IPS-18a (cell line): ENCODE data around the gene RGS5.
A peak's percentile ranks its signal among the peaks of the same experiment; 100 is the strongest.

Experiments
- H3K27ac ChIP-seq: one replicate; pipeline ENCODE4 v1.5.1; 2013; ENCODE audit warnings: low read length
- H3K27me3 ChIP-seq: one replicate; pipeline ENCODE4 v1.6.1; 2013; ENCODE audit warnings: mild to moderate bottlenecking, low read length; ENCODE audit not compliant: control insufficient read depth, insufficient read depth
- H3K36me3 ChIP-seq: one replicate; pipeline ENCODE4 v1.6.1; 2013; ENCODE audit warnings: low read depth, low read length; ENCODE audit not compliant: control insufficient read depth
- H3K4me1 ChIP-seq: one replicate; pipeline ENCODE4 v1.6.1; 2013; ENCODE audit warnings: low read depth, low read length; ENCODE audit not compliant: control insufficient read depth
- H3K4me3 ChIP-seq: one replicate; pipeline ENCODE4 v1.5.1; 2013; ENCODE audit warnings: low read length
- H3K9ac ChIP-seq: one replicate; pipeline ENCODE4 v1.6.1; 2013; ENCODE audit warnings: mild to moderate bottlenecking, low read length, moderate library complexity
- H3K9me3 ChIP-seq: one replicate; pipeline ENCODE4 v1.6.1; 2013; ENCODE audit warnings: low read depth, low read length; ENCODE audit not compliant: control insufficient read depth

The RGS5 gene

GRCh38 chr1:163211667-163212066, 9.0 kb upstream of the RGS5 start:
- Histone ChIP-seq H3K27me3 (no peaks in the 10 kb centered on the region), H3K4me3 (no peak overlapping the region), H3K36me3 (no peaks in the 10 kb centered on the region), H3K27ac (no peak overlapping the region), H3K4me1 (no peaks in the 10 kb centered on the region), H3K9ac (no peak overlapping the region), H3K9me3 (no peaks in the 10 kb centered on the region)

GRCh38 chr1:163205513-163205912, 2.8 kb upstream of the RGS5 start:
- Histone ChIP-seq H3K4me1 (peaks cover 24% of the 10 kb centered on the region), H3K9me3 (no peaks in the 10 kb centered on the region), H3K36me3 (no peaks in the 10 kb centered on the region), H3K27ac (no peak overlapping the region), H3K4me3 (no peak overlapping the region), H3K9ac (no peak overlapping the region), H3K27me3 (no peaks in the 10 kb centered on the region)

GRCh38 chr1:163203561-163203960, 845 bp upstream of the RGS5 start:
- H3K9ac ChIP-seq: no peak overlapping the region
- H3K4me1 ChIP-seq: peaks cover 26% of the 10 kb centered on the region
- no peaks in the 10 kb centered on the region for H3K27me3 ChIP-seq
- no peaks in the 10 kb centered on the region for H3K9me3 ChIP-seq
- H3K4me3 ChIP-seq: no peak overlapping the region
- no peaks in the 10 kb centered on the region for H3K36me3 ChIP-seq
- peak overlapping the region; percentile 37 for H3K27ac ChIP-seq

GRCh38 chr1:163201906-163202305, 810 bp downstream of the RGS5 start:
- H3K9ac ChIP-seq: no peak overlapping the region
- H3K4me3 ChIP-seq: peak overlapping the region; percentile 40
- no peaks in the 10 kb centered on the region for H3K9me3 ChIP-seq
- no peak overlapping the region for H3K27ac ChIP-seq
- peaks cover 26% of the 10 kb centered on the region for H3K4me1 ChIP-seq
- no peaks in the 10 kb centered on the region for H3K27me3 ChIP-seq
- H3K36me3 ChIP-seq: no peaks in the 10 kb centered on the region

- no peak overlapping the region for H3K4me3 ChIP-seq
- H3K27me3 ChIP-seq: no peaks in the 10 kb centered on the region
- H3K4me1 ChIP-seq: peaks cover 8% of the 10 kb centered on the region
- no peak overlapping the region for H3K27ac ChIP-seq
- no peaks in the 10 kb centered on the region for H3K9me3 ChIP-seq
- H3K36me3 ChIP-seq: no peaks in the 10 kb centered on the region
- no peak overlapping the region for H3K9ac ChIP-seq
Measured at GRCh38 chr1:163197022-163197421, 5.7 kb downstream of the RGS5 start.

- Histone ChIP-seq H3K9me3 (no peaks in the 10 kb centered on the region), H3K27me3 (no peaks in the 10 kb centered on the region), H3K27ac (no peak overlapping the region), H3K4me3 (no peak overlapping the region), H3K4me1 (peaks cover 7% of the 10 kb centered on the region), H3K9ac (no peak overlapping the region), H3K36me3 (no peaks in the 10 kb centered on the region)
Measured at GRCh38 chr1:163196449-163196787, 6.3 kb downstream of the RGS5 start.

GRCh38 chr1:163195728-163196448, 6.8 kb downstream of the RGS5 start:
- H3K27ac ChIP-seq: no peak overlapping the region
- H3K4me1 ChIP-seq: peaks cover 6% of the 10 kb centered on the region
- no peak overlapping the region for H3K9ac ChIP-seq
- no peaks in the 10 kb centered on the region for H3K9me3 ChIP-seq
- H3K4me3 ChIP-seq: no peak overlapping the region
- H3K27me3 ChIP-seq: no peaks in the 10 kb centered on the region
- no peaks in the 10 kb centered on the region for H3K36me3 ChIP-seq

GRCh38 chr1:163191301-163191700, 11.4 kb downstream of the RGS5 start:
- H3K27ac ChIP-seq: no peak overlapping the region

GRCh38 chr1:163188947-163189346, 13.8 kb downstream of the RGS5 start:
- Histone ChIP-seq H3K36me3 (no peaks in the 10 kb centered on the region), H3K4me3 (no peak overlapping the region), H3K27ac (no peak overlapping the region), H3K27me3 (no peaks in the 10 kb centered on the region), H3K9ac (no peak overlapping the region), H3K4me1 (no peaks in the 10 kb centered on the region), H3K9me3 (no peaks in the 10 kb centered on the region)

More at GRCh38 chr1:163191301-163191700, 11.4 kb downstream of the RGS5 start:
- Histone ChIP-seq H3K4me3 (no peak overlapping the region), H3K9me3 (no peaks in the 10 kb centered on the region), H3K27me3 (no peaks in the 10 kb centered on the region), H3K9ac (no peak overlapping the region), H3K36me3 (no peaks in the 10 kb centered on the region), H3K4me1 (no peaks in the 10 kb centered on the region)

- H3K36me3 ChIP-seq: no peaks in the 10 kb centered on the region
- H3K9ac ChIP-seq: no peak overlapping the region
- no peaks in the 10 kb centered on the region for H3K9me3 ChIP-seq
- no peaks in the 10 kb centered on the region for H3K27me3 ChIP-seq
- H3K4me1 ChIP-seq: no peaks in the 10 kb centered on the region
- no peak overlapping the region for H3K27ac ChIP-seq
- H3K4me3 ChIP-seq: no peak overlapping the region
Measured at GRCh38 chr1:163187849-163188248, 14.9 kb downstream of the RGS5 start.

GRCh38 chr1:163186862-163187261, 15.9 kb downstream of the RGS5 start:
- no peak overlapping the region for H3K27ac ChIP-seq
- H3K9me3 ChIP-seq: no peaks in the 10 kb centered on the region
- H3K27me3 ChIP-seq: no peaks in the 10 kb centered on the region
- no peaks in the 10 kb centered on the region for H3K36me3 ChIP-seq
- H3K9ac ChIP-seq: no peak overlapping the region
- no peaks in the 10 kb centered on the region for H3K4me1 ChIP-seq
- H3K4me3 ChIP-seq: no peak overlapping the region

- Histone ChIP-seq H3K27me3 (no peaks in the 10 kb centered on the region), H3K27ac (no peak overlapping the region)
Measured at GRCh38 chr1:163182330-163182949, 20.3 kb downstream of the RGS5 start.

More at GRCh38 chr1:163182330-163182949, 20.3 kb downstream of the RGS5 start:
- no peaks in the 10 kb centered on the region for H3K36me3 ChIP-seq
- no peak overlapping the region for H3K4me3 ChIP-seq
- H3K4me1 ChIP-seq: no peaks in the 10 kb centered on the region
- no peak overlapping the region for H3K9ac ChIP-seq
- no peaks in the 10 kb centered on the region for H3K9me3 ChIP-seq
